GM18861 (cell line): ENCODE results near the gene NCSTN.

Source experiments
- ATAC-seq: cut with Tn5 transposase; IDR thresholded peaks from one replicate; pipeline ENCODE4 v1.9.1; 2021; ENCODE audit not compliant: unreplicated experiment

Gene NCSTN

DNA sequence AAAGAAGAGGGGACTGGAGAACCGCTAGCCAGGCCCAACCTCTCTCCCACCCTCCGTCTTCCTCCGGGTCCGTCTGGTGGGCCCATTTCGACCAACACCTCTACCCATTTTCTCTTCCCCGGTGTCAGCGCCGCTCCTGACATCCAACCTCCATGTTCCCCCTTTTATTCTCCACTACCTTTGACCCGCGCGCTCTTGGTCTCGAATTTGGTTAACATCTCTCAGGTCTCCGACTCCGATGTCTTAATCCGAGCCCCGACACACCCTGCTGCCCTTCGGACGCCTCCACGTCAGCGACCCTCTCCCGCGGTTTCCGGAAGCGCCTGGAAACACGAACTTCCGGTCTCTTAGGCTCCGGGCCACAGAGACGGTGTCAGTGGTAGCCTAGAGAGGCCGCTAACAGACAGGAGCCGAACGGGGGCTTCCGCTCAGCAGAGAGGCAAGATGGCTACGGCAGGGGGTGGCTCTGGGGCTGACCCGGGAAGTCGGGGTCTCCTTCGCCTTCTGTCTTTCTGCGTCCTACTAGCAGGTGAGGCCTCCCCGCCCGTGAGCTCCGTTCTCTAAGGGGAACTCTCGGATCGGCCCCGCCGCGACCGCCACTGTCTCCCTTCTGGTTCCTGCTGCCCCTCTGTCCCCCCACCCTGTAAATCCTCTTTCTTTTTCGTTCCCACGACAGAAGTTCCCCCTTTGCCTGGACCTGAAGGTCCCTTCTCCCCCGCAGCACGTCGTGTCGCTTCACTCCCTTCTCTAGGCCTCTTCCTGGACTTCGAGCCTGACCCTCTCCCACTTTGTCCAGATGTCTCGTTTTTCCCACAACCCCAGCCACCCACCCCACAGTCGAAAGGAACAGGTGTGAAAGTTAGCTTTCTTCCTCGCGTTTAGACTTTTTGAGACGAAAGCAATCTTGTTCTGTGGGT lies at the start of gene NCSTN, which contains the start of gene COPA:
NCSTN (plus strand) TSS at position 431 of the 917 bp plus-strand sequence; CDS start at position 445, 14 bp downstream.
COPA (minus strand) TSS at position 298 of the 917 bp plus-strand sequence; CDS start at position 218, 80 bp downstream.
- peak; percentile 87 for ATAC-seq

DNA sequence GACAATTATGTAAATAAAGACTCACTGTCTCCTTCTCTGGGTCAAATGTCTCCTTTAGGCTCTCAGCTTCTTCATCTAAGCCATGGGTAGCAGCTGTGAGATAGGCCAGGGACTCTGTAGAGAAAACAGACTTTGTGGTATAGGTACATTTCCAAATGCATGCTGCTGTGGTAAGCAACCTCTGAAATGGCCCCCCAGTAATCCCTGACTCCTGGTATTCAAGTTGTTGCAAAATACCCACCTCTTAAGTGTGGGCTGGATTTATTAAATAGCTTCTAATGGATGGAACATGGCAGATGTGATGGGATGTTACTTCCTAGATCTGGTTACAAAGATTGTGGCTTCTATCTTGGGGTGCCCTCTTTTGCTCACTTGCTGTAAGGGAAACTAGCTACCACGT lies 47.1 kb upstream of the NCSTN start:
- ATAC-seq: no peak

DNA sequence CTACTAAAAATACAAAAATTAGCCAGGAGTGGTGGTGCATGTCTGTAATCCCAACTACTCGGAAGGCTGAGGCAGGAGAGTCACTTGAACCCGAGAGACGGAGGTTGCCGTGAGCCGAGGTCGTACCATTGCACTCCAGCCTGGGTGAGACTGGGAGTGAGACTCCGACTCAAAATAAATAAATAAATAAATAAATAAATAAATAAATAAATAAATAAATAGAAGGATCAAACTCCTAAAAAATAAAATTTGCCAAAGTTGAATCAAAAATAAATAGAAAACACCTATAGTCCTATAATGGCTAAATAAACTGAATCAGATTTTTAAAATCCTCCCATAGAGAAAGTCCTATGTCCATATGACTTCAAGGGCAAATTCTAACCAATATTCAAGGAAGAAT lies 43.0 kb upstream of the NCSTN start:
- ATAC-seq: no peak

DNA sequence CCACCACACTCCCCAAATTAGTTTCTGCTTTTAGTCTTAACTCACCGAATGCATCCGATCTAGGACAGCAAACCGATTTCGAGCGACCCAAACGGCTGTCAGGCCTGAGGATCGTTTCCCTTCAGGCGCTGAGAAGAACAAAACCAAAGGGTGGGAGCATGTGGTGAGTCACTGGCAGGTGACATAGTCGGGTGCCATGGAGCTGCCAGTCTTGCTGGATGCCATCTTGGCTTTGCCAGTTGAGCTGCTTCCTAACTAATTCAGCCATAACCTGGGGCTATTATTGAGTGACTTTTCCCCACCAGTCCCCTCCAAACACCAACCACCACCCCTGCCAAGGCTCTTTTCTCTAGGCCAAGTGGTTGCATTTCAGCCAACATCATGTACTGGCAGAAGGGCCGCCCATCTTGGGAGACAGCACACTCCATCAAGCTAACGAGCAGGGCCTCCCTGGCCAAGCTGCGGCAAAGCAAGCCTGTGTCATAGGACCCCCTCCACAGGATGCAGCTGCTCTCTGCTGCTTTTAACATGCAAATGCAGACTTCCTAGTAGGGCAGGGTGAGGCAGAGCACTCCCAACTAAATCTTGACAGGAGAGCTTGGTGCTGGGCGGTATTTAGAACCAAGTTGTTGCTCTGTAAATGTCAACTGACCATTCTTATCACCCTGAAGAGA lies 35.9 kb upstream of the NCSTN start:
- no peak for ATAC-seq

DNA sequence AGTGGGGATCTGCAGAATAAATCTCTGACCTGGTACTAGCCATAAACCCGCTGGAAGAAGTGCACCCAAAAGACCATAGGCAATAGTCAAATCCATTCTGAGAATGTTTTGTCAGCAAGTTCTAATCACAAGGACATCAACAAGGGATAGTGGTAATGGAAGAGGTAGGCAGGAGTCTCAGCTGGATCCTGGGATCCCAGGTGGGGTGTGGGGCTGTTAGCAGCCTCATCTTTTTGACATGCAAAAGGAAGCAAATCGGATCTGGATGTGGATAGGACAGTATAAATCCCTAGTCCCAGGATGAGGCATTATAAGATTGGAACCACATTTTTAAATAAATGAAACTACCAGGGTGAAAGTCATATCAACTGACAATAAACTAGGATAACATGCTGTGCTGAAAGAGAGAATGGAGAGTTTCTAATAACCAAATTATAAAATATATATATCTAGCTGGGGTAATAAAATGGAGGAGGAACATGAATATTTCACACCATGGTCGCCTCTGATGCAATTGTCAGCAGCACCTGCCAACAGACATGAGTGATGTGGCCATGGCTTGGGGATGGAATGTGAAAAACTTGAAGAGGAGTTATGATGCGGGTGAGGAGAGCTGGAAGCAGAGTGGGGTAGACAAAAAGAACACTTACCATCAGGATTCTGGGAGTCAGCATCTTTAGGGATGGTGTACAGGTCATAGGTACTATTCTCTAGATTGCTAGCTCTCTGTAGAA lies 34.6 kb upstream of the NCSTN start:
- no peak for ATAC-seq

DNA sequence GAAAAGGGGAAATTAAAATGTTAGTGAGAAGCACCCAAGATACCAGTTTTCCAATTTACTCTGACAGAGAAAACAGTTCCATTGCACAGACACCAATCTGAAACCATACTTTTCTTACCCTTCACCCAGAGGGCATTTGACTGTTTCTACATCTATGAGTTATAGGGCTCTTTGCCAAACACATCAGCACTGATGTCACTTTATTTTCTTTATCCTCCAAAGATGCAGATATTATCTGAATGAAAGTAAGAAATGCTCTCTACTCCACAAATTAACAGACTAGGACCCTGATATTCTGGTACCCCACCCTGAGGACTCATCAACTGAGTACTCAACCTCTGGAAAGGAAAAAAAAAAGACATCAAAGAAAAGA lies 34.0 kb upstream of the NCSTN start:
- ATAC-seq: no peak

DNA sequence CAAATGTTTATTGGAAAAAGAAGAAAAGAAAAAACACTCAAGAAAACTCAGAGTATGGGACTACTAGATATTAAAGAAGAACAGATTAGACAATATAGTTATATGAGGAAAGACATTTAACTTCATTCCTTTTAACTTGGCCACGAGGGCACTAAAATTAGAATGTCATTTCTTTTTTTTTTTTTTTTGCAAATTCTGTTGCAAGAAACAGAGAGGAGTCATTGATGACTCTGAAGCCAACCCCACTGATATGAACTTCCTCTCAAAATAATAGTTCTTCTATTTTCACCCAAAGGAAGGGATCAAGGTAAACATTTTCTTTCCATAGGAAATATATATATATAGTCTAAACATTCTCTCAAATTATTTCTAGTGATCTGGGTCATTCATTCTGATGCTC lies 33.6 kb upstream of the NCSTN start:
- no peak for ATAC-seq

DNA sequence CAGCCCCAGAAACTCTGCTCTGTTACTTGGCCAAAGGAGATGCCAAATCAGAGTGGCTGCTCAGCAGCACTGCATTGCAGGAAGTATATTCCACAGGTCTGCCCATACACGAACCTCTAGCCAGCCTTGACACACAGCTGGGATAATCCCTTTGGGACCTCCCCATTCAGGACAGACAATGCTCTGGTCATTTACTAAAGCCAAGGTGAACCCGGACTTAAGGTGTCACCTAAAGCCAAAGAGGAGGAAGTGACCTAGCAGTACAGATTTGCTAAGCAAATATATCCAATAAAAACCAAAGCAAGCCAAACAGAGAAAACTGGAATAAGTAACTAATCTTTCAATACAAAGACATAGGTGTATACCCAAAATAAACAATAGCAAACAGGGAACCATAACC lies 27.8 kb upstream of the NCSTN start:
- no peak for ATAC-seq

DNA sequence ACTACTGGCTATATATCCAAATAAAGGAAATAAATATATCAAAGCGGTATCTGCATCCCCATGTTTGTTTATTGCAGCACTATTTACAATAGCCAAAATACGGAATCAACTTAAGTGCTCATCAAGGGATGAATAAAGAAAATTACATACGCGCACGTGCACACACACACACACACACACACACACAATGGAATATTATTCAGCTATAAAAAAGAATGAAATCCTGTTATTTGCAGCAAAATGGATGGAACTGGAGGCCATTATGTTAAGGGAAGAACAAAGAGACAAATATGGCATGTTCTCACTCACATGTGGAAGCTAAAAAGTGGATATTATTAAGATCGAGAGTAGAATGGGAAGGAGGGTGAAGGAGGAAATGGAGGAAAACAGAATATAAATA lies 20.4 kb upstream of the NCSTN start:
- no peak for ATAC-seq

DNA sequence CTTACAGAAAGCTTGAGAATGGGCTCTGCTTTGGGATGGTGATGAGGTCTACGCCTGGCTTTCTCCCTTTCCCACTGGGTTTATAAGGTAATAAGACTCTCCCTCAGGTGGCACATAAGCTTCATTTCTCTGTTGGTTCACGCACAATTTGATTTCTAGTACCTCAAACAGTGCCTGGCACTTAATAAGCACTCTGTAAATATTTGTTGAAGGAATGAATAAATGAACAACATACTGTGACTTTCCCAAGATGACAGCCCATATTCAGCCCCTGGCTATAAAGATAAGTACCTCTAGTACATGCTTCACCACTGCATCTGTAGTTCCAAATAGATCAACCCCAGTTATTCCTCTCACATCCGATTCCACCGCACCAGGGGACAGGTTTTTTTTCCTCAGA lies 17.9 kb upstream of the NCSTN start:
- no peak for ATAC-seq

DNA sequence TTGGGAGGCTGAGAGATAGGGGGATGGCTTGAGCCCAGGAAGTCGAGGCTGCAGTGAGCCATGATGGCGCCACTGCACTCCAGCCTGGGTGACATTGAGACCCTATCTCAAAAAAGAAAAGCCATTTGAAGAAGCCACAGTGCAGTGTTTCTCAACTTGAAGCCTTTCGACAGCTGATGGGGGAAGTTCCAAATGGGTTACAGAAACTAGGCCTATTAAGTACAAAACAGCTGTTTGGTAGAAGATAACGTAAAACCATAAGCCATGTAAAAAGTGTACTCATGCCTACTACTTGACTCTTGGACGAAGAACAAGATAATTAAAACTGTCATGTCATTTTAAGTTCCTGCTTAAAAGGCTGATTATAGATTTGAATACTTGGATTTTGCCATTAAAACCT lies 16.8 kb upstream of the NCSTN start:
- ATAC-seq: no peak

DNA sequence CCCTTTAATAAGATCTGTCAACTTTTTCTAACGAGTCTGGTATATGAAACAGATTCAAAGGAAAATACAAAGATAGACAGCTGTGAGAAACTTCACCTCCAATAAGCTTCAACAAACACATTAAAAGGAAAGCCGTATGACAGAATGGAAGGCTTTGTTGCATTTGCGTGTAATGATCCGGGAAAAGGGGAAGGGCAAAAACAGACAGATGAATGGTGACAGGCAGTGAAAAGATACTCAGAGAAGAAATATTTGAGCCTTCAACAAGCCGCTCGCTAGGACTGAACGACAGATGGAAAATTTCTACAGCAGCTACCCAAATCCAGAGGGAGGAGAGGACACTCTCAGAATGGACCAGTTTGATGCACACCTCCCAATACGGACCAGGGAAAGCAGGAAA lies 15.0 kb upstream of the NCSTN start:
- ATAC-seq: no peak

DNA sequence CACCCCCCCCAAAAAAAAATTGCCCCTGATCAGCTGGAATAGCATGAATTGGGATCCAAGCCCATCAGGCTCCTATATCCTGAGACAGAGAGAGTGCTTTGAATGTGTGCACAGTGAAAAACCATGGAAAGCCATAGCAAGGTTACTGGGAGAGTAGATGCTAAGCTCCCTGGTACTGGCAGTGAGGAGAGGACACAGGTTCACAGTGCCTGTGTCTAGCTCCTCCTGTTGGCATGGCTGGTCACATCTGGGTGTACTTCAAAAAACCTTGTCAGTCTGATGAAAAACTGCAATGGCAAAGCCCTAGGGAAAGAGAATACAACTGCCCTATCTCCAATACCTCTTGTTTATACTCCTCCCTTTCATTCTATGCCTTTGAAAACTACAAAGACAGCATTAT lies 13.1 kb upstream of the NCSTN start:
- ATAC-seq: no peak

DNA sequence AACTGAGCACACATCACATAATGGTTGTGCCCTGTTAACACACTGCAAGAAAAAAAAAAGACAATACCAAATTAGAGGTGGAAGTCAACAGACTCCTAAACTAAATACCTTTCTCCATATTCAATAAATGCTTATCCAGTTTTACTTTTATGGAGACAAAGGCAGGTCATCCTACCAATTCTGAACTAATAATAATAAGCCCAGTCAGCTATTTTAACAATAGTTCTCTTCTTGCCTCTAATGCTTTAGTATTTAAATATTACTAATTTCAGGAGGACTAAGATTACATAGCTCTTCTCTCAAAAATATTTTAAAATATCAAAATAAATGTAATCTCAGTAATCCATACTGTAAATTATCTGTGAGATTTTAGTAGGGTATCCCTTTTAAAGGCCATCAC lies 10.7 kb upstream of the NCSTN start:
- ATAC-seq: no peak

DNA sequence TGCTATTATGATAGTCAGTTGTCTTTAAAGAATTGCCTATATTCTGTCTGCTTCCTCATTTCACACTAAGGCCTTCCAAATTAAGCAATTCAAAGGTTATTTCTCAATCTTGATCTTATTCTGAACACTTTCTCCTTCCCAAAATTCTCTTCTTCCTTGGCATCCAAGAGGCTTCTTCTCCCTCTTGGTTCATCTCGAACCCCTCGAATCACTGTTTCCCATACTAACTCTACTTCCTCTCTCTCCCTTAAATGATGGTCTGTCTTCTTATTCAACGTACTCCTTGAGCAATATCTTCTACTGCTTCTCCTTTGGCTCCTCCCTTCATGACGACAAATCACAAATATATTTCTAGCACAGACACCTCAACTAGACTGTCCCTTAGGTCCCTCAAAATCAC lies 4.6 kb upstream of the NCSTN start:
- no peak for ATAC-seq

DNA sequence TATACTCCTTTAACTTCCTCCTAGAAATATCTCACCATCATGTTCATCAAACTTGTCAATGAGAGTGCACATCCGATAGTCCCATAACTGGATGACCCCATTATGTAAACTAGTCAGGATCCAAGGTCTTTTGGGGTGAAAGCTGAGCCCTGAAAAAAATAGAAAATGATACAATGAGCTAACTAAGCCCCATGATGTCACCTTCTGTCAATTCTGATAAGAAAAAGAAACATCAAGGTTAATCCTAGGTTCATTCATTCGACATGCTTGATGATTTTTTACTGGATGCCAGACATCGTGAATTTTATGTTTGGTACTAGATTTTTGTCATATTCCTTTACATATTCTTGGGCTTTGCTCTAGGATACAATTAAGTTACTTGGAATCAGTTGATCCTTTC lies 3.0 kb upstream of the NCSTN start:
- ATAC-seq: no peak

DNA sequence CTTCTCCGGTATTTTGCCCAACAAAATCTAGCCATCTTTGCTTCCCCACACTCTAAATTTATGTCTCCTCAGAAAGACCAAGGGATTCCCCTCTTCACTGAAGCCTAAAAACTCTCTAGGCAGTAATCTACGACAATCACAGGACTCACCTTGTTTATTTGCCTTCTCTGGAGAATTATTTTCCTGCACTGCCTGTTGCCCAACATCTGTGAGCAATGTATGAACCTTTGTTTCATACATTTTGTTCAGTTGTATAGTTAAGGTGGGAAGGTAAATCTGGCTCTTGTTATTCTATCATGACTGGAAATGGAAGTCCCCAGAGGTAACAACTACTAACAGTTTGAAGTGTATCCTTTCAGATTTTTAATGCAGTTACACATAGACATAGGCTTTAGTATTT lies 2.3 kb upstream of the NCSTN start:
- ATAC-seq: no peak

DNA sequence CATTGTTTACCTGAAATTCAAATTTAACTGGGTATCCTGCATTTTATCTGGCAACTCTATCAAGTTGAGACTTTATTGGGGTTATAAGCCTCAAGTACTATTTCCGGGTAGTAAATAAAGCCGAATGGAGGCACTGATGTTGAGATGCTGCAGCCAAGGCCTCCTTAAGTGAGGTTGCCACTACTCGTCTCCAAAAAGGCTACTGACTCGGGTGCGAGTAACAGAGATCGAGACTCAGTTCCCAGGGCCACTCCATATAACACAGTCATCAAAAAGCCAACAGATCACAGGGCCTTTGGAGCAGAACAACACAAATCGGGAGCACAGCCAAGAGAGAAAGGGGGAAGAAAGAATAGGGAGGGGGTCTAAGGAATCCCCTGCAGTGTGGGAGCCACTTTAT lies 657 bp upstream of the NCSTN start:
- no peak for ATAC-seq

DNA sequence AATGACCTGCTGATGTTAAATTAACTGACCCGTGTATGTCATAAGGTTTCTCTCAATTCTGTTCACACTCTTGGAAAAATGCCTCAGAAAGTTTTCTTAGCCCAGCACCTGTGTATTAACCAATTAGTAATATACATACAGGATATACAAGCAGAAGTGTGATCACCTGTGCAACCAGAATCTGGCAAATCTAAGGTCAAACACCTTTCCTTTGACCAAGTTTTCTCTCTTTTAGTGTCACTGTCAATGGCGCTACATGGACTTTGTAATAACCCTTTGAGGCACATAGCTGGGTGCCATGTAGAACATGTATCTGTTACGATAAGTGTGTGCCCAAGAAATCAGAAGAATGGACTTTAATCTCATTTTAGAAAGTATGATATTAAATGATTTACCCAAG lies 1.1 kb downstream of the NCSTN start:
- no peak for ATAC-seq

DNA sequence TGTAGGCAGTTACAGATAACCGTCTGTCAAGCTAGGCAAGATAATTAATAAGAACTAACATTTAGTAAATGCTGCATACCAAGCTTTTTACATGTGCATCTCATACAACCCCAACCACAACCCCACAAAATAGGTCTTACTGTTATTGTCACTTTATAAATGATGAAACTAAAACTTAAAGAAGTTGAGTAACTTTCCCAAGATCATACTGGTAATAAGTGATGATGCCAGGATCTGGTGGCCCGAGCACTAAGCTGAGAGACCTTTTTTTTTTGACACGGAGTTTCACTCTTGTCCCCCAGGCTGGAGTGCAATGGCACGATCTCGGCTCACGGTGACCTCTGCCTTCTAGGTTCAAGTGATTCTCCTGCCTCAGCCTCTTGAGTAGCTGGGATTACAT lies 1.8 kb downstream of the NCSTN start:
- ATAC-seq: no peak

DNA sequence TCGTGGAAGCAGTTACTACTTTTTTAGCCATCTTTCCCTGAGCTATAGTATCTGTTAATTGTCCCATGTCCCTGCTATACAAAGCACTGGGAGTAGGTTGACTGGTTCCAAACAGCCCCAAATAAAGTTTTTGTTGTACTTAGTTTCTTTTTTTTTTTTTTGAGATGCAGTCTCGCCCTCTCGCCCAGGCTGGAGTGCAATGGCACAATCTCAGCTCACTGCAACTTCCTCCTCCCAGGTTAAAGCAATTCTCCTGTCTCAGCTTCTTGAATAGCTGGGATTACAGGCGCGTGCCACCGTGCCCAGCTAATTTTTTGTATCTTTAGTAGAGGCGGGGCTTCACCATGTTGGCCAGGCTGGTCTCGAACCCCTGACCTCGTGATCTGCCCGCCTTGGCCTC lies 3.3 kb downstream of the NCSTN start:
- ATAC-seq: no peak

DNA sequence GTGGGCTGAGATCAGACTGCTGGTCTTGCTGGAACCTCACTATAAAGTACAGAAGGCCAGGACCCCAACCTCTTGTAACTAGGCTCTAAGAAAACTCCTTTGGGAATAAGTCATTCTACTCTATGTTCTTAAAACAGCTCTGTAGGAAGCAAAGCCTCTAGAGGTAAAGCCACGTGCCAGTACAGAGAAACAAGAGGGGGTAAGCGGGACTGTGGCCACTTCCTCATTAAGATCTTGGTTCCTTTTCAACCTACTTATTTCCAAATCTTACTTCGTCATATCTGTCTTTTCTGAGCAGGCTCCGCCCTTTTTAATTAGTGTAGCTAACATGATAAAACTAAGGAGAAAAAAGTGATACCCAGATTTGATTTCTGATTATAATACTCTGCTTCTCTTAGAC lies 3.8 kb downstream of the NCSTN start:
- ATAC-seq: no peak
